AG09319 (cell line): ENCODE data around the gene ZBTB7C.

Source experiments
- DNase-seq: peaks from one replicate; pipeline ENCODE4 v3.0.0-alpha.2; 2010; ENCODE audit warnings: low read depth; ENCODE audit errors: extremely low read depth
- TF ChIP-seq, protein P1 (sequence below): IDR thresholded peaks from 2 replicates; pipeline ENCODE4 v1.5.1; 2011; ENCODE audit warnings: low read depth, mild to moderate bottlenecking, inconsistent platforms, low read length, moderate library complexity

The ZBTB7C gene

DNA sequence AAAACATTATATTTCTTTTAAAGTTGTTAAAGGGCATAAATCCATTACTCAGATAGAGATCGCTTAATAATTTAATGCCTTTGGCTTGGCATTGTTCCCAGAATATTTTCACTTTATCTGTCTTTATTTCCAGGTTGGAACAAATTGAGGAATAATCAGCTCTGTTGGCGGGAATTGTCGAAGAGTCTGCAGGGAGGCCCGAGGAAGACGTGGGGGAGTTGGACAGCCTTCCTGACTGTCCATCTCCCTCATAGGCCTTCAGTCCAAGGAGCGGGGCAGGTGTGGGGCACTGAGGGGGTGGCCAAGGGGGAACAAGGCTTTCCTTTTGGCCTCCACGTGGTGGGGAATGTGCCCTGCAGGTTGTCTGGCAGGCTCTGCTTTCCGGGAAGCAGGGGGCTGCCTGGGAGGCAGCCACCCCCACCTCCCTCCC, 179.6 kb downstream of the ZBTB7C start:
- DNase-seq = no peak
- TF ChIP-seq, protein P1, sequence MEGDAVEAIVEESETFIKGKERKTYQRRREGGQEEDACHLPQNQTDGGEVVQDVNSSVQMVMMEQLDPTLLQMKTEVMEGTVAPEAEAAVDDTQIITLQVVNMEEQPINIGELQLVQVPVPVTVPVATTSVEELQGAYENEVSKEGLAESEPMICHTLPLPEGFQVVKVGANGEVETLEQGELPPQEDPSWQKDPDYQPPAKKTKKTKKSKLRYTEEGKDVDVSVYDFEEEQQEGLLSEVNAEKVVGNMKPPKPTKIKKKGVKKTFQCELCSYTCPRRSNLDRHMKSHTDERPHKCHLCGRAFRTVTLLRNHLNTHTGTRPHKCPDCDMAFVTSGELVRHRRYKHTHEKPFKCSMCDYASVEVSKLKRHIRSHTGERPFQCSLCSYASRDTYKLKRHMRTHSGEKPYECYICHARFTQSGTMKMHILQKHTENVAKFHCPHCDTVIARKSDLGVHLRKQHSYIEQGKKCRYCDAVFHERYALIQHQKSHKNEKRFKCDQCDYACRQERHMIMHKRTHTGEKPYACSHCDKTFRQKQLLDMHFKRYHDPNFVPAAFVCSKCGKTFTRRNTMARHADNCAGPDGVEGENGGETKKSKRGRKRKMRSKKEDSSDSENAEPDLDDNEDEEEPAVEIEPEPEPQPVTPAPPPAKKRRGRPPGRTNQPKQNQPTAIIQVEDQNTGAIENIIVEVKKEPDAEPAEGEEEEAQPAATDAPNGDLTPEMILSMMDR = no peak

DNA sequence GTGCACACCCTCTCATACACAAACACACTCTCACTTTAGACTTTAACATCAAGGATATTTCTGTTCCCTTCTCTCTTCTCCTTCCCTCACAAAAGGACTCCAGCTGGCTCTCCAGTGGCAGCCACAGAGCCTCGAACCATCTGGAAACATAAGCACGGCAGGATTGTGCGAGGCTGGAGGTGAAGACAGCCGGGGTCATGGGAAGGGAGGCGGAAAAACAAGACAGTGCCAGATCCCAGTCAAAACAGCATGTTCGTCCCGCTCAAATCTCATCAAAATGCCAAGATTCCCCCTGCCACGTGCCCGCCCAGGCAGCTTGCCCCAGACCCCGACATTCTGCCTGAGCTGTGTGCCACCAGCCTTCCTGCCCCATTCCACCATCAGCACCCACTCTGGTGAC, 180.3 kb downstream of the ZBTB7C start:
- TF ChIP-seq, protein P1 = no peak
- no peak for DNase-seq

DNA sequence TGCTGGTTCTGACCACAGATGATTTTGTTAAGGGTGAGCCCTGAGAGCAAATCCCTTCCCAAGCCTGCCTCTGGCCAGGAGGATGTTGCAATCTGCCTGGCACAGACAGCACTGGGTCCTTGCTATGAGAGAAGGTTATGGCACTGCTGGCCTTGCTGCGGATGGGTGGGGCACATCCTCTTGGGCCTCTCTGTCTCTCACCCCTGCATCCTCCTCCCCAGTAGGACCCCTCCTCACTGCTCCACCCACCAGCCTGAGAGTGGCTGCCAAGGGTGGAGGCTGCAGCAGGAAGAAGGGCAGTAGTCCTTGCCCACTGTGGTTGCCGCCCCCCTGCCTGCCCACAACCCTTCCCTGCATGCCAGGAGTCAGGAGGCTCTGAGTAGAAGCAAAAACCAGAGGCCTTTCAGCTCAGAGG, 180.9 kb downstream of the ZBTB7C start:
- TF ChIP-seq, protein P1 = no peak
- no peak for DNase-seq

DNA sequence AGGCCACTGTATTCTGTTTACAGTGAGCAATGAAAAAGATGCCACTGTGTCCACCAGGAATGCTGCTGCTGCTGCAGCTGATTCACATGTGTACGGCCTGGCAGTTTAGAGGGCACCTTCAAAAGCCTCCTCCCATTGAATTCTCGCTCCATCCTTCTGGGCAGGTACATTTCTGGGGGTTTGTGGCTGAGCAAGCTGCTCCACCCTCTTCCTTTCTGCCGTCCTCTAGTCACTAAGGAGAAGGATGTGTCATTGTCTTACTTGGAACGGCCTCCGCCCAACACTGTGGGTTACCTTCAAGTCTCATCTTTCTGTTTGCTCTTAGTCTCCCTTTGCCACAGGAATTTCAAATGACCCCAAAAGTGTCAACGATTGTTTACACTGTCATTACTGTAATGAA, 182.0 kb downstream of the ZBTB7C start:
- TF ChIP-seq, protein P1 = no peak
- DNase-seq = no peak

DNA sequence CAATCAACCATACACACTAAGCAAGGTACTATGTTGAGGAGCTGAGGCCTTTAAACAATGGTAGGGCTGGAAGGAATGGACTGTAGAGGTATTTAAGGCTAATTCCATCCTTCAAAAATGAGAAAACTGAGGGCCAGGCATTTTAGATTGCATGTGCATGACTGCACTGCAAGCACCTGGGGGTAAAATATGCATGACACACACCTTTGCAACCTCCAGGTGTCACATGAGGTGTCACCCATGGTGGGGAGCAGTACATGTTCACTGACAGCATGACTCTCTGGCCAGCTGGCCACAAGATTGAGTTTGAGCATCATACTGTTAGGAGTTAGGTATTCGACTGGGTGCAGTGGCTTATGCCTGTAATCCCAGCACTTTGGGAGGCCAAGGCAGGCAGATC, 182.8 kb downstream of the ZBTB7C start:
- TF ChIP-seq, protein P1 = no peak
- DNase-seq = no peak

DNA sequence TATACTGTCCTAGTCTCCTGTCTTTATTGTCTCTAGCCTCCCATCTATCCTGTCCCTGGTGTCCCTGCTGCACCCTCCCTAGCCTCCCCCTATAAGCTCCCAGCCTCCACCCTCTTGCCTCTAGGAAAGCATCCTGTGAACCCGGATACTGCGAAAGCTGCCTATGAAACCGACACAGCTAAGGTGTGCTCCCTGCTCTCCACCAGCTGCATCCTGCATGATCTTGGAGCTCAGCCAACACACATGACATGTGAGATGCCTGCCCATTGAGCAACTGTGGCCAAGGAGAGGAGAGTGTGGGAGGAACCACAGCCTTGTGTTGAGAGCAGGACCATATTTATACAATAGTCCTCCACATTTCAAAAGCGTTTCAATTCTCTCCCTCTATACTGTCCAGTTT, 187.1 kb downstream of the ZBTB7C start:
- TF ChIP-seq, protein P1 = no peak
- no peak for DNase-seq

DNA sequence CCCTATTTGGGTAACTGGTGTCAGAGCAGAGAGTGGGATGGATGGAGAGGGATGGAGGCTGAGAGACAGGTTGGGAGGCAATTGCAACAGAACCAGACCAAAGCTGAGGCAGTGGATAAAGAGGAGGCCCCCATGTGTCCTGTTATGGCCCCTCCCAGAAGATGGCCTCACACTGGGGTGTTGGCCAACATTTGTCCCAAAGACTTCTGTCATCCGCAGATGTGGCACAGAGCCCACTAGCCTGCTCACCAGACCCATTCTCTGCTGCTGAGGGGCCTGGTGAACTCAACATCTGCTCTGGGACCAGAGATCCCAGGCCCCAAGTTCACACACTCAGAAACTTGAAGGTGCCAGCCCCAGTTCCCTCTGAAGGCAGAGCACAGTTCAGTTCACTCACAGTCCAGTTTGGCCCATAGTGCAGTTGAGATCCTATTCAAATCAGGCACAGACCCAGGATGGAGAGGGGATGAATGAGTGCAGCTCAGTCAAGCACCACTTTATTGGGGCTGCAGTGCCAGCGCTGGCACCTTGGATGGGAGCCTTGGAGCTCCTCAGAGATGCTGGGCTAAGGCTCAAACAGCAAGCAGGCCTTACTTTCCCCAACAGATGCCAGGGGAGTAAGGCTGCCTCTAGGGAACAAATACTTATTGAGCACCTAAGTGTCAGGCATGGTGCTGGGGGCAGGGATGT, 189.2 kb downstream of the ZBTB7C start:
- no peak for DNase-seq
- TF ChIP-seq, protein P1 = no peak
